A673 (cell line): ENCODE measurements around the gene CD300A. TPM values are rescaled to one million over a fixed set of nuclear protein-coding genes. Genes with fewer than 3 reads are reported as not detected.
A peak's percentile ranks its signal among the peaks of the same experiment; 100 is the strongest.

Source experiments
- BruUV-seq: library from RNA; stranded (reverse); fragments of 400-500 nt; replicated peaks from 2 replicates; lab custom pipeline; 2021; lab: Mats Ljungman, UMichigan
- CTCF ChIA-PET: fragments of 300-600 bp; sonication (Branson Sonifier 250); formaldehyde crosslinking; loops from one replicate; lab custom pipeline; 2022; ENCODE audit warnings: antibody characterized with exemption; lab: Charles Lee
- POLR2A ChIA-PET: fragments of 300-600 bp; sonication (Branson Sonifier 250); formaldehyde crosslinking; loops from one replicate; lab custom pipeline; 2022; ENCODE audit warnings: antibody characterized with exemption; ENCODE audit not compliant: low non-redundant PET; lab: Charles Lee
- DNase-seq: peaks from one replicate; pipeline ENCODE4 v3.0.0-alpha.2; 2015; ENCODE audit warnings: low spot score
- H3K27ac ChIP-seq: fragments of 200-600 bp; sonication (generic); 2 replicates; pipeline ENCODE4 v1.5.1; 2016; ENCODE audit warnings: mixed run types, low read depth, mild to moderate bottlenecking, mixed read lengths, antibody characterized with exemption, low read length; ENCODE audit not compliant: poor library complexity, severe bottlenecking
- H3K27me3 ChIP-seq: fragments of 200-600 bp; sonication (generic); replicated peaks from 2 replicates; pipeline ENCODE4 v1.6.1; 2017; ENCODE audit warnings: mixed run types, low read depth, mild to moderate bottlenecking, mixed read lengths, antibody characterized with exemption, low read length; ENCODE audit not compliant: insufficient read depth, poor library complexity
- H3K36me3 ChIP-seq: fragments of 200-600 bp; sonication (generic); 2 replicates; pipeline ENCODE4 v1.6.1; 2016; ENCODE audit warnings: mixed run types, mild to moderate bottlenecking, mixed read lengths, antibody characterized with exemption, low read length; ENCODE audit not compliant: insufficient read depth, poor library complexity, severe bottlenecking
- H3K4me1 ChIP-seq: fragments of 200-600 bp; sonication (generic); 2 replicates; pipeline ENCODE4 v1.6.1; 2017; ENCODE audit warnings: mixed run types, mild to moderate bottlenecking, mixed read lengths, antibody characterized with exemption, low read length; ENCODE audit not compliant: insufficient read depth, poor library complexity, severe bottlenecking
- H3K4me3 ChIP-seq: fragments of 200-600 bp; sonication (generic); 2 replicates; pipeline ENCODE4 v1.5.1; 2016; ENCODE audit warnings: low read depth, mixed run types, mild to moderate bottlenecking, mixed read lengths, low read length; ENCODE audit not compliant: poor library complexity, severe bottlenecking
- H3K9me3 ChIP-seq: fragments of 200-600 bp; sonication (generic); 2 replicates; pipeline ENCODE4 v1.6.1; 2016; ENCODE audit warnings: mixed run types, low read depth, mild to moderate bottlenecking, mixed read lengths, antibody characterized with exemption, low read length; ENCODE audit not compliant: poor library complexity, severe bottlenecking
- EZH2 ChIP-seq: fragments of 200-600 bp; sonication (generic); IDR thresholded peaks from 2 replicates; pipeline ENCODE4 v1.6.1; 2017; ENCODE audit warnings: borderline replicate concordance, low read depth, mild to moderate bottlenecking, mixed read lengths, antibody characterized with exemption, low read length; ENCODE audit not compliant: poor library complexity, severe bottlenecking
- intact Hi-C: fragments of 100-400 bp; cut with micrococcal nuclease; formaldehyde crosslinking; loops from one replicate; pipeline ENCODE4 v1.10.0; 2022; ENCODE audit not compliant: unreplicated experiment
- total RNA-seq: library from RNA; stranded (reverse); gene quantifications from 2 replicates; pipeline ENCODE4 v1.2.3, GENCODE V29; 2021
- TF ChIP-seq, protein P1 (sequence below): fragments of 300-800, 200-600 bp; sonication (generic); conservative IDR thresholded peaks from 2 replicates; pipeline ENCODE4 v1.5.1; 2017; ENCODE audit warnings: low read depth, mild to moderate bottlenecking, antibody characterized with exemption, low read length, moderate library complexity, mixed read lengths

CD300A gene
- total RNA-seq, 1 experiment from 2014 or later, result not detected

DNA sequence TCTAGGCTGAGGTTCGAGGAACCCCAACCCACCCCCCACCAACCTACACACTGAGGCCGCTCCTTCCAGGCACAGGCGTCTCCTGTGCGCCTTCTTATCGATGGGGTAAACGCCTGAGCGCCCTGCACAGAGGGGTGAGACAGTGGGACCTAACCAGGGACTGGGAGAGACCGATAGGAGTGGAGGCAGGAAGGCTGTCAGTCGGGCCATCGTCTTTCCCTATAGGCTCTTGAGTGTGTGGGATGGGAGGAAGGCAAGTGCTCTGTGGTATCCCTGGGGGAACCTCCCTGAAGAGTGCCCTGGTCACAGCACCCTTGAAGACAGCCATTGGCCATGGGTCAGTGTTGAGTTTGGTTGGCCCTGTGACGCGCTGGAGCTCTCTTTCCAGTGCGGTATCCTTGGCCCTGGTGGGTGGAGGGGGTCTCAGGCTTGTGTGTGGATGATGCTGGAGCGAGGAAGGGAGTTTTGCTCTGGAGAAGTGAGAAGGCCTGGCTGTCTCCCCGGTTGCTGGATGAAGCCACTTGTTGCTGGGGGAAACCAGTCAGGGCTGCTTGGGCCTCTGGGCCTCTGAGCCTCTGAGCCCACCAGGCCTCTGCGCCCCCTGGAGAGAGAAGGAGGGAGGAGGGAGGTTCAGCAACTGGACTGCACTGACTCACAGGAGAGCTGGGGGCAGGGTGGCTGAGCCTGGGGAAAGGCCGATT is 32.9 kb upstream of the CD300A start:
- no peak for DNase-seq
- peaks cover 6% of the 10 kb centered on the region for H3K9me3 ChIP-seq
- no peak overlapping the region for H3K27ac ChIP-seq
- no peak overlapping the region for H3K4me3 ChIP-seq
- CTCF ChIA-PET, result interaction anchor here (0.5 kb wide), 1 partner anchor 303 kb away, joined by 4 read pairs; the partner anchor contains the start of gene RAB37
- POLR2A ChIA-PET, result no interaction called here
- H3K36me3 ChIP-seq, result no peaks in the 10 kb centered on the region
- intact Hi-C loops, result no loop called here
- H3K27me3 ChIP-seq, result peaks cover 44% of the 10 kb centered on the region
- TF ChIP-seq, protein P1, sequence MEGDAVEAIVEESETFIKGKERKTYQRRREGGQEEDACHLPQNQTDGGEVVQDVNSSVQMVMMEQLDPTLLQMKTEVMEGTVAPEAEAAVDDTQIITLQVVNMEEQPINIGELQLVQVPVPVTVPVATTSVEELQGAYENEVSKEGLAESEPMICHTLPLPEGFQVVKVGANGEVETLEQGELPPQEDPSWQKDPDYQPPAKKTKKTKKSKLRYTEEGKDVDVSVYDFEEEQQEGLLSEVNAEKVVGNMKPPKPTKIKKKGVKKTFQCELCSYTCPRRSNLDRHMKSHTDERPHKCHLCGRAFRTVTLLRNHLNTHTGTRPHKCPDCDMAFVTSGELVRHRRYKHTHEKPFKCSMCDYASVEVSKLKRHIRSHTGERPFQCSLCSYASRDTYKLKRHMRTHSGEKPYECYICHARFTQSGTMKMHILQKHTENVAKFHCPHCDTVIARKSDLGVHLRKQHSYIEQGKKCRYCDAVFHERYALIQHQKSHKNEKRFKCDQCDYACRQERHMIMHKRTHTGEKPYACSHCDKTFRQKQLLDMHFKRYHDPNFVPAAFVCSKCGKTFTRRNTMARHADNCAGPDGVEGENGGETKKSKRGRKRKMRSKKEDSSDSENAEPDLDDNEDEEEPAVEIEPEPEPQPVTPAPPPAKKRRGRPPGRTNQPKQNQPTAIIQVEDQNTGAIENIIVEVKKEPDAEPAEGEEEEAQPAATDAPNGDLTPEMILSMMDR, result no peak
- no peak for TF ChIP-seq EZH2
- no TSS peak for BruUV-seq
- peaks cover 14% of the 10 kb centered on the region for H3K4me1 ChIP-seq

DNA sequence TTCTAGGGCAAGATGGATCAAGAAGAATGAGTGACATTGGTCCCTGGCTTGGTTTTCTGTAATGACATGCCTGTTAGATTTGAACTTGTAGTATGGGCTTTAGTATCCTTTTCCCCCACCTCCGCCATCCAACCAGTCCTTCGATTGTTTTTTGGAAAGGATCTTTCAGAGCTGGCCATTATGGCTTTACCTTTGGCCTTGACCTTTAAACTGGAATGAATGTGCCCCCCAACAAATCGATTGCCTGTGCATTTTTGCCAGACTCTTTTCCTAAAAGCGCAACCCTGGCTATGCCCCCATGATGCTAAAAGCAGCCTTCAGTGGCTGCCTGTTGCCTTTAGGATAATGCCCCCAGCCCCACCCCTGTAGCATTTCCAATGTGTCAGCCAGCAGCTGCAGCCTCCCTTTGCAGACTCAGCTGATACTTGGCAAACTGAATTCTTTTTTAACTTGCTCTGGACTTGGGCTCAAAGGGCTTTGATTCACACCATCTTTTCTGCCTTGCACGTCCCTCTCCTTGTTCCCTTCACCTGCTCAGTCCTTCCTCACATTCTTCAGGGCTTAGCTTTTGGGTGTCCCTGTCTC is 30.6 kb upstream of the CD300A start:
- Histone ChIP-seq H3K27ac (no peak overlapping the region), H3K27me3 (peaks cover 35% of the 10 kb centered on the region), H3K36me3 (no peaks in the 10 kb centered on the region), H3K4me1 (peaks cover 10% of the 10 kb centered on the region), H3K9me3 (peaks cover 6% of the 10 kb centered on the region), H3K4me3 (no peak overlapping the region)
- DNase-seq, result no peak
- ChIA-PET CTCF (no interaction called here), POLR2A (interaction anchor here (0.6 kb wide), 1 partner anchor 227 kb away, joined by 4 read pairs; no protein-coding TSS in a partner anchor)
- TF ChIP-seq EZH2, result no peak
- TF ChIP-seq, protein P1, result no peak
- intact Hi-C loops, result no loop called here
- BruUV-seq, result no TSS peak

DNA sequence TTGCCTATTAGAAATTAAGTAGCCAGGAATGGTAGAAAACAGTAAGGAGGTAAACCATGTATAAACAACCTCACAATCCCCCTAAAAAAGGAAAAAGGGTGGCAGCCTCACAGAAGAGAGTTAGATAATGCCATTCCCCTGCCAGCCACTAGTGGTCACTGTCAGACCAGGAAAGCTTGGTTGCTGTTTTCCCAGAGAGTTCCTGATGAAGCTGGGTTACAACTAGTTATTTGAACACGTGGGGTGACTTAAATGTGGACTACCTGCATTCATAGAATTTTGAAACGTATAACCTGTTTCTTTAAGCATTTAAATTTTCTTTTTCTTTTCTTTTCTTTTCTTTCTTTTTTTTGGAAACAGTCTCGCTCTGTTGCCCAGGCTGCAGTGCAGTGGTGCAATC is 28.7 kb upstream of the CD300A start:
- H3K4me1 ChIP-seq, result no peaks in the 10 kb centered on the region
- intact Hi-C loops, result no loop called here
- H3K27ac ChIP-seq, result no peak overlapping the region
- peaks cover 6% of the 10 kb centered on the region for H3K9me3 ChIP-seq
- H3K4me3 ChIP-seq, result no peak overlapping the region
- BruUV-seq, result no TSS peak
- H3K27me3 ChIP-seq, result peaks cover 17% of the 10 kb centered on the region
- TF ChIP-seq, protein P1, result peak; percentile 71
- TF ChIP-seq EZH2, result no peak
- no peaks in the 10 kb centered on the region for H3K36me3 ChIP-seq
- ChIA-PET POLR2A (no interaction called here), CTCF (interaction anchor here (0.7 to 0.8 kb wide), 3 partner anchors 57 to 413 kb away, joined by 3 to 6 read pairs (median 3); no protein-coding TSS in a partner anchor)
- DNase-seq, result no peak
